Measurements from ENCODE around the gene TUBGCP3.

GRCh38 chr13:112545856-112546255 is 42.1 kb downstream of the TUBGCP3 start:
- TF ChIP-seq CTCF (IDR thresholded peaks at IDR 0.05) (no peak), POLR2AphosphoS5 (IDR thresholded peaks at IDR 0.05) (no peak), POLR2A (IDR thresholded peaks at IDR 0.05) (no peak), EP300 (IDR thresholded peaks at IDR 0.05) (no peak)
